Activated CD8-positive, alpha-beta memory T cell treated with anti-CD3 and anti-CD28 coated beads for 1 hour (primary cell): Measurements from ENCODE around the gene IQSEC1.
A peak's percentile ranks its signal among the peaks of the same experiment; 100 is the strongest.

Experiments
- DNase-seq, 2 donors: peaks; one replicate each; pipeline ENCODE4 v3.0.0-alpha.2; 2020; ENCODE audit warnings: low read depth in 1 of 2; ENCODE audit errors: extremely low read depth in 1 of 2

IQSEC1 gene

GRCh38 chr3:13108861-13109260 is 35.6 kb upstream of the IQSEC1 start:
- DNase-seq, result no peak

GRCh38 chr3:13107661-13108060 is 34.4 kb upstream of the IQSEC1 start:
- no peak for DNase-seq

DNA sequence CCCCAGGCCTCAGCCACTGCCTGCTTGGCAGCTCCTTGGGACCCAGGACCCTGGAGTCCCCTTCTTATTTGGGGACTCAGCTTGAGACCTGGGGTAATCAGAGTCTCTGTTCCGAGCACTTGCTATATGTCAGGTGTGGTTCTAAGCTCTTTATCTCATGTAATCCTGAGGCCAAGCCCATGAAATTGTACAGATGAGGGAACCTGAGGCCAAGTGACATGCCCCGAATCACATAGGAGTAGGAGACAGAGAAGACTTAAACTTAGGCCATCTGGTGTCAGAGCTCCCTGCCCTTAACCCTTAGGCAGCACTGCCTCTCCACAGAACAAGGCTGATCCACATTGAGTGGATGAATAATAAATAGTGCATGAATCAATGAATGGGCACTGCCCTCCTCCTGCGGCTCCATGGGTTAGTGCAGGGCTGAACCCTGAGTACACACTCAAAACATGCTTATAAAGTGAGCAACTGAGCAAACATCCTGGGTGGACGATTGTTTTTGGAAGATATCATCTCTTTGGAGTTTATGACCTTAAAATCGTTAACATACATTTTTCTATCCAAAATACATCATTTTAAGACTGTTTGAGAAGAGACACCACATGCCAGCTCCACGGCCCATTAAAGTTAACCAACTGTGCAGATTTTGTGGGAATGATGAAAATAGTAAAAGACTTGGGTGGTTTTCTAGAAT is 33.2 kb upstream of the IQSEC1 start:
- no peak for DNase-seq

- no peak for DNase-seq
Measured at GRCh38 chr3:13105896-13106250, 32.6 kb upstream of the IQSEC1 start.

DNA sequence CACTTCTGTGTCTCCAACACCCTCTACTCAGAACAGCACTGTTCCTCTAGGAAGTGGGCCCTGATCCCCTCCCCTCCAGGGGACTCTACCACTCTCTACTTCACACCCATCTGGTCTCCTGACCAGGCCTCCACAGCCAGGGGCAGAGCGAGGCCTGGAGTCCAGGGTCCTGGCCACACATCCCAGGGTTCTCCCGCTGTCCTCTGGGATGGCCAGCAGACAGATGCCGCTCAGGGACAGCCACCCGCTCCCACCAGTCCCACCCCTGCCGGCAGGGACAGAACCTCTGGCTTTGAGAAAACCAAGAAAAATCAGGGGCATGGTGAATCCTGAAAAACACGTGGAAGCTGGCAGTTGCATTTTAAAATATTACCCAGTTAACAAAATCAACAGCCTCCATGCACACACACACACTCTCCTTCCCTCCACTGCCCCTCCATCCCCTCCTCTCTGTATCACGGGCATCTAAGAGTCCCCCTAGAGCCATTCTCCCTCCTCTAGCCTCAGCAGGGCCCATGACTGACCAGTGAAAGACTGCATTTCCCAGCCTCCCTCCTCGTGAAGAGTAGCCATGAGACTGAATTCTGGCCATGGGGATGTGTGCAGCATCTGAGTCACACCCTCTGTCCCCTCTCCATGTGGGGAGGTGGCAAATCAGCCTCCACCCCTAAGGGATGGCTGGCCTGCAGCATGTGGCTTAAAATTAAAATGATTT is 32.1 kb upstream of the IQSEC1 start:
- DNase-seq, result no peak

DNA sequence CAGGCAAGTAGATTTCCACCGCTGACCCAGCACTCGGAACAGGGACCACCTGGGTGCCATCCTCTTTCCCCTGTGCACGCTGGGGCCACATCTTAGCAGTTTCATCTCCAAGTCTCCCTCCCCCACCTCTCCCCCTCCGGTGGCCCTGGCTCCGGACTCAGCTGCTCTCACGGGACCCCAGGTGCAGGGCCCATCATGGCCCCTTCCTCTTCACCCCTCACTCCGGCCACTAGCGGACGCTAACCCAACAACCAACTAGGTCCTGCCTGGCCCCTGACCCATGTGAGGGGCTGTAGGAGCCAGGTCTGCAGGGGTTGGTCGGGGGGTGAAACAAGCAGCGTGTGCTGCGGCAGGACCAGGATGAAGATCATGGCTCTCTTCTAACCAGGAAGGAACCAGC is 31.3 kb upstream of the IQSEC1 start:
- DNase-seq, result no peak

- DNase-seq, result no peak
Measured at GRCh38 chr3:13103416-13104058, 30.3 kb upstream of the IQSEC1 start.

- no peak for DNase-seq
Measured at GRCh38 chr3:13102386-13103345, 29.4 kb upstream of the IQSEC1 start.

DNA sequence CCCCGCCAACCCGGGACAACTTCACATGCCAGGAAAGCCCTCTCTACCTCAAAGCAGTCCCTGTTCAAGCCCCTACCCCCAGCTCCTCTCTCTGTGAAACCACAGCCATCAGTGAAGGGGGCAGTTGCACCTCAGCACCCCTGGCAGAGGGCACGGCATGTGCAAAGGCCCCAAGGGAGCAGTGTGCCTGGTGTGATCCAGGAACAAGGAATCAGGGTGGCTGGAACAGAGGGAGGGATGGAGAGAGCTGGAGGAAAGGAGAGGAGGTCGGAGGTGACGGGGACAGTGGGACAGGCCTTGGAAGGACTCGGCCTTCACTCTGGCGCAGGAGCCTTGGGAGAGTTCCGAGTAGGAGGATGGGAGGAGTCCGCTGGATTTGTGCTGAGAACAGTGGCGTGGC is 26.5 kb upstream of the IQSEC1 start:
- DNase-seq, result no peak

DNA sequence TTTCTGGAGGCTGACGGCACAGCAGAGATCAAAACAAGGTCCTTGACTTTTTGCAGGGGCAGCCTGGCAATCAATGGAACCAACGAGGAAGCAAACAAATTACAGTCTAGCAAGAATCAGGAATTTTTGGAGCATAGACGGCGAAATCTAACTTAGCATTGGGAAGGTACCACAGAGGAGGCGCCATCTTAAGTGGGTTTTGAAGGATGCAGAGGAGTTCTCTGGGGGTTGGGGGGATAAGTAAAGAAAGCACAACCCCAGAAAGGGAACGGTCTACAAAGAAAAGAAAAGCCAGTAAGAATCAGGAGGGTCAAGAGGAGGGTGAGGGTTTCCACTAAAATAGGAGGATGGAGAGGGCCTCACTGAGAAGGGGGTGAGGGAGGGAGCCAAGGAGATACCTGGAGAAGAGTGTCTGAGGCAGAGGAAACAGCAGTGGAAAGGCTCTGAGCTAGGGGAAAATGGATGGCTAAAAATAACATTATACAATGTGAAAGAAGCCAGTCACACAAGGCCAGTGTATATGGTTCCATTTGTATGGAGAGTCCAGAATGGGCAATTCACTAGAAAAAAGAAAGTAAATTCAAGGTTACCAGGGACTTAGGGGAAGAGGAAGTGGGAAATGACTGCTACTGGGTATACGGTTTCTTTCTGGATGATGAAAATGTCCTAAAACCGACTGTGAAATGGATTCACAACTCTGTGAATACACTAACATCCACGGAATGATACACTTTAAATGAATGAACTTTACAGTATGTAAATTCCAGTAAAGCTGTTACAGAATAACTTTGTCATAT is 25.2 kb upstream of the IQSEC1 start:
- DNase-seq, result no peak

DNA sequence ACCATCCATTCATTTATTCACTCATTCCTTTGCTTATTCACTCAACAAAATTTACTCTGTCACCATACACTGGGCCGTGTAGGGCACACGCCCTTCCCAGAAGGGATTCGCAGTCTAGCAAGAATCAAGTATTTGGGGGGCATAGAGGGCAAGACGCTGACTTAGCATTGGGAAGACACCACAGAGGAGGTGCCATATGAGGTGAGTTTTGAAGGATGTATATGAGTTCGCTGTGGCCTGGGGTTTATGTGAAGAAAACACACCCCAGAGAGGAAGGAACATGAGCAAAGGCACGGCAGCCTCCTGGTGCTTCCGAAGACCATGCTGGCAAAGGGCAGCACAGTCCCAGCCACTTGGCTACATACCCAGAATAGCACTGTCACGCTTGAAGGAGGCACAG is 23.1 kb upstream of the IQSEC1 start:
- no peak for DNase-seq

DNA sequence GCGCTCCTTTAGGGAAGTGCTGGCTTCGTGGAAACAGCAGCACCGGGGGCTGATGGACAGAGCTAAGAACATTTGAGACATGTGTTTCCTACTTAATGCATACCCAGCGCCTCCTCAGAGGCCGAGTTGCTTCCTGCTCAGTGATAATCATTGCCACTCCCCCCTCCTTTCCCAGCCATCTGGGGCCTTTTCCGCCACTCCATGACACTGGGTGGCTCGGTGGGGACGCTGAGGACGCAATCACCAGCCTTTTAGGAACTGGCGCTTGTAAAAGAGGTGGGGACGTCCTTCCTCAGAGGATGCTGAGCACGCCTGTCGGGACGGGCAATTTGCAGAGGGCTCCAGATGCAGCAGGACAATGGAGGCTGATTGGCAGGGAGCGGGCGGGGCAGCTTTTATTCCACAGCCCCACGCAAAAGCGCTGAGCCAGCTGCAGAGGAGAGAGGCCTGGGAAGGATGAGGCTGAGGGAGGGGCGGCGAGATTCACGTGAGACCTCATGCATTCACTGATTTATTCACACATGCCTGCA is 22.2 kb upstream of the IQSEC1 start:
- DNase-seq, result no peak

GRCh38 chr3:13093687-13094086 is 20.5 kb upstream of the IQSEC1 start:
- no peak for DNase-seq

DNA sequence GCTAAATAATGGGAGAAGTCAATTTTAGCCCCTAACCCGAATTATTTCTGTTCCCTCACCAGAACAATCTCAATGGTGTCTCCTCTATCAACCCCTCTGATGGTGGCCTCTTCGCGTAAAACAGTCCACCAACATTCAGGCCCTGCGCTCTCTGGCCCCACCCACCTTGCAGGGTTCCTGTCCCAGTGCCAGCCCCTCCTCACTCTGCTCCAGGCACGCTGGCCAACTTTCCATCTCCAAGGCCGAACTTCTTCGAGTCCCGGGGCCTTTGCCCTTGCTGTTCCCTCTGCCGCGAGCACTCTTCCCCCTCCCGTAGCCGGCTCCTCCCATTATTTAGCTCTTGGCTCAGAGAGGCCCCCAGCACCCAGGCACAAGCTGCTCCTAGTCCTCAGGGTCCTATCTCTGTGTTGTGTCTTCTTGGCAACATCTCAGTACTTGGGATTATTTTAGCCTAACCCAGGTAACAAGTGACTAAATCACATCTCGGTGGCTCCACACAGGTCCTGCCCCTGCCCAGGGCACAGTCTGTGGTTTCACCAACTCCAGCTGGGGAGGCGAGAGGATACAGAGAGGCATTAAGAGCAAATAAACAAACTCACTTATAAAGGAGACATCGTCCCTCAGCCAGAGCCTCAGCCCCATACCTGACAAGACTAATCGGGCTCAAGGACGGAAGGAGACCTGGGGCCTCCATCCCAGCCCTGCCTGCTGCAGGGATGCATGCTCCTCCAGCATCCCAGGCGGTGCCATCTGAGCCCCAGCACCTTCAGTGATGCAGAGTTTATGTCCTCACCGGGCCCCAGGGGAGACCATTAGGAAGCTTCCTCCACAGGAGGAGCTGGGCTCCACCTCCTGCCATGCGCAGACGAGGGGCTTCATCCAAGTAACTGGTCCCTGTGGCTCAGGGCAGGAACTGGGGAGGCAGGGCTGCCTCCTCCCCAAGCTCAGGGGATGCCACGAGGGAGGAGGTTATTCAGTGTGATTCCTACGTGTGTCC is 19.7 kb upstream of the IQSEC1 start:
- no peak for DNase-seq

DNA sequence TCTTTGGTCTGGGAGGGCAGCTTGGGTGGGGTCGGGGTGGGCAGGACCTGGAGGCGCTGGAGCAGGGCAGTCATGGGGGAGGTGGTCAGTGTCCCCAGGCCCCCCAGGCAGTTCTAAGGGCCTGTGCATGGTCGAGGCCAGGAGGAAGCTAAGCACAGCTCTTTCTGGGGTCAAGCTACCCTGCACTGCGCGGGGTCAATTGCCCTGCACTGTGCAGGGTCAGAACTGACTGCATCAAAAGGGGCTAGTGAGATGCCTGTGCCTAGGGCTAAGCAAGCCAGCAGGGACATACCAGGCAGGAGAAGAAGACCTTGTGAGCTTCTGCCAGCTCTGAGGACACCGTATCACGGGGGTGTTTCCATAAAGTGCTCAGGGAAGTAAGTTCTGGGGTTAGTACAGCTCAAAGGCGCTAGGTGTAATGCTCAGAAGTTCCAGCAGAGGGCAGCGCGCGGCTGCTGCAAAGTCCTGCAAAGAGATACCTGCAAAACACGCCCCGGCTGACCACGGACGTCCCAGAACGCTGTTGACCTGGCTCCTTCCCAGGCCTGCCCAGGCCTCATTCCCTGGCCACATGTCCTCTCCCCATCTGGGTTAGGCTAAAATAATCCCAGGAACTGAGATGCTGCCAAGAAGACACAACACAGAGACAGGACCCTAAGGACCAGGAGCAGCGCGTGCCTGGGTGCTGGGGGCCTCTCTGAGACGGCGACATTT is 18.8 kb upstream of the IQSEC1 start:
- DNase-seq, result peak; percentile 57 to 72

GRCh38 chr3:13088028-13089006 is 15.1 kb upstream of the IQSEC1 start:
- no peak for DNase-seq
